GM21576 (cell line): Measurements from ENCODE around the gene ABCG1.

ENCODE experiments used
- ATAC-seq: cut with Tn5 transposase; IDR thresholded peaks from one replicate; pipeline ENCODE4 v1.9.1; 2021; ENCODE audit warnings: mild to moderate bottlenecking, moderate library complexity; ENCODE audit not compliant: unreplicated experiment

Gene ABCG1

GRCh38 chr21:42343101-42343500 lies 124.2 kb downstream of the ABCG1 start:
- ATAC-seq = no peak

- ATAC-seq = no peak
These were observed 124.6 kb downstream of the ABCG1 start for GRCh38 chr21:42343556-42343955.

GRCh38 chr21:42343963-42344510 lies 125.1 kb downstream of the ABCG1 start:
- ATAC-seq = no peak

- no peak for ATAC-seq
These were observed 125.7 kb downstream of the ABCG1 start for GRCh38 chr21:42344631-42345030.

GRCh38 chr21:42346441-42346840 lies 127.5 kb downstream of the ABCG1 start:
- no peak for ATAC-seq
